RCC 7860 (cell line): ENCODE data around the gene LAMB3.

Experiments used
- DNase-seq: peaks from one replicate; pipeline ENCODE4 v3.0.0-alpha.2; 2015; ENCODE audit warnings: low spot score
- FAIRE-seq: peaks from 2 replicates; lab custom pipeline; 2012; peaks lifted over from hg19 to GRCh38; lab: Jason Lieb, UNC

LAMB3 gene

DNA sequence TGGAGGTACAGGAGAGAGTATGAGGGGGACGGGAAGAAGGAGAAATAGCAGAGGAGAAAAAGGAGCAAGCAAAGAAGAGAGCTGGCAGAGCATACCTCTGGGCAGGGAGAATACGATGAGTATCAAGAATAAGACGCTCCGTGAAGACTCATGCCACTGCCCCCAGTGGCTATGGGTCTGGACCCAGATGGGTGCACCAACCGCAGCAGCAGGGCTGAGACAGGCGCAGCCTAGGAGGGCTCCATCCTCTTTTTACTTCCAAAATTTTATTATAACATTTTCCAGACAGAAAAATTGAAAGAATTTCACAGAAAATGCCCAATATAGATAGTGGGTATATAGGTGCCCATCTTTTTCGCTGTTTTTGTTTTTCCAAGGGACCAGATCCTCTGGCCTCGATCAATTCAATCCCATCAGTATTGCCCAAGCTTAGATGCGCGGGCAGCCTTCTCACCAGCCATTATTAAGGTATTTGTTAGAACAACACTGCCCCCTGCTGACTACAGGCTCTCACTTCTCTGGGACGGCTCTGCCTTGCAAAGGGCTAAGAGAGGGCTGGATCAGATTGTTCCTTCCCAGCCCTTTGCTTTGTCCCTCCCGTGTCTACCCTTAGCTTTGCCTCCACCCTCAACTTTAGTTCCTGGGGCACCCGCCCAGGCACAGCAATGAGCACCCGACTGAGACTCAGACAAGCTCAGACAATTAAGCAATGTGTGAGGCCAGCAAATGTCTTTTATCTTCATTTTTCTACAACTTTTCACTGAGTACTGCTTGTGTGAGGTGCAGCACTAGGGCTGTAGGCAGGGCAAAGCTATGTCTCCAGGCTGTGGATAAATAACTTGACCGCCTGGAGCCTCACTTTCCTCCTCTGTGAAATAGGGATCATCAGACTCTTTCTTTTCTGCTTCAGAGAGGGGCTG is 86.2 kb downstream of the LAMB3 start:
- DNase-seq (peak; percentile 71), FAIRE-seq (peak; percentile 58)
